Activated CD8-positive, alpha-beta T cell treated with anti-CD3 and anti-CD28 coated beads, Interleukin-2, amount 10 ng/mL, durations not matched to agents 7 days and 5 days (primary cell): ENCODE results near the gene ELOA. TPM values are rescaled to one million over a fixed set of nuclear protein-coding genes. Genes with fewer than 3 reads are reported as not detected.

ENCODE experiments used
- ATAC-seq: fragments of 150-1000 bp; cut with Tn5 transposase; one replicate; pipeline ENCODE4 v1.10.0; 2021; ENCODE audit warnings: moderate library complexity
- CTCF ChIA-PET: fragments of 350-600 bp; sonication (Branson Sonifier 250); formaldehyde crosslinking; loops from one replicate; lab custom pipeline; 2021; ENCODE audit warnings: antibody characterized with exemption; lab: Charles Lee
- POLR2A ChIA-PET: fragments of 350-600 bp; sonication (Branson Sonifier 250); formaldehyde crosslinking; loops from one replicate; lab custom pipeline; 2021; ENCODE audit warnings: antibody characterized with exemption; lab: Charles Lee
- DNase-seq: peaks from one replicate; pipeline ENCODE4 v3.0.0-alpha.2; 2020
- H3K27ac Mint-ChIP-seq: one replicate; pipeline ENCODE4 v1.8.0; 2021; ENCODE audit warnings: mild to moderate bottlenecking, mixed read lengths
- H3K27me3 Mint-ChIP-seq: one replicate; pipeline ENCODE4 v1.8.0; 2021; ENCODE audit warnings: low read depth, mixed read lengths
- H3K36me3 Mint-ChIP-seq: one replicate; pipeline ENCODE4 v1.8.0; 2021; ENCODE audit warnings: low read depth, mixed read lengths
- H3K4me1 Mint-ChIP-seq: one replicate; pipeline ENCODE4 v1.8.0; 2021; ENCODE audit warnings: low read depth, mixed read lengths
- H3K4me3 Mint-ChIP-seq: one replicate; pipeline ENCODE4 v1.8.0; 2021; ENCODE audit warnings: mild to moderate bottlenecking, mixed read lengths
- H3K9me3 Mint-ChIP-seq: one replicate; pipeline ENCODE4 v1.8.0; 2022; ENCODE audit warnings: mixed read lengths; ENCODE audit not compliant: insufficient read depth
- total RNA-seq, 2 experiments: library from RNA; stranded (reverse); gene quantifications; one replicate each; pipeline ENCODE4 v1.2.3, GENCODE V29; 2021

The ELOA gene
- total RNA-seq, 2 experiments from 2014 or later, result 29.2 to 31.0 TPM

- Mint-ChIP-seq H3K4me1 (peaks cover 23% of the 10 kb centered on the region), H3K36me3 (peaks cover 9% of the 10 kb centered on the region), H3K4me3 (no peak overlapping the region), H3K27me3 (no peaks in the 10 kb centered on the region), H3K9me3 (no peaks in the 10 kb centered on the region), H3K27ac (peak overlapping the region; percentile 1)
- ATAC-seq (no peak), DNase-seq (no peak)
- ChIA-PET CTCF (interaction anchor here (1.3 to 6.7 kb wide), 2 partner anchors 112 to 113 kb away, joined by 9 to 44 read pairs; no protein-coding TSS in a partner anchor), POLR2A (no interaction called here)
Measured at GRCh38 chr1:23804183-23804835, 61.0 kb downstream of the ELOA start.

DNA sequence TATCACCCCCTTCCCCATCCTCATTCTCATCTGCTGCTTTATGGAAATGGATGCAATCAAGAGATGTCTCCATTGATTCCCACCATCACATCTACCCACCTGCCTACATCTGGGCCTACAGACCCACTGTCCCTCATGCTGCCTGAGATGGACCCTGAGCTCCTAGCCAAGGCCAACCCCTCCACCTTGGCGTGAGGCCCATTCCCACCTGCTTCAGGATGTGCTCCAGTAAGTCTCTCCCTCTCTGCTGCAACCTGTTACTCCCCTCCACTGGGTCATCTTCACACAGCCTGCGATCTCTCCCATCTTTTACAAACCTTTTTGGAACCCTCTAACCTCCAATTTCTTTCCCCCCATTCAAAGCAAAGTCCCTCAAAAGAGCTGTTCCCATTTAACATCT is 61.8 kb downstream of the ELOA start:
- H3K27ac Mint-ChIP-seq, result peak overlapping the region; percentile 41
- H3K9me3 Mint-ChIP-seq, result no peaks in the 10 kb centered on the region
- no peak overlapping the region for H3K4me3 Mint-ChIP-seq
- no peaks in the 10 kb centered on the region for H3K27me3 Mint-ChIP-seq
- ChIA-PET POLR2A (no interaction called here), CTCF (interaction anchor here (1.2 to 1.3 kb wide), 2 partner anchors 33 to 111 kb away, joined by 6 to 9 read pairs; no protein-coding TSS in a partner anchor)
- ATAC-seq (no peak), DNase-seq (no peak)
- peaks cover 7% of the 10 kb centered on the region for H3K36me3 Mint-ChIP-seq
- H3K4me1 Mint-ChIP-seq, result peaks cover 25% of the 10 kb centered on the region

DNA sequence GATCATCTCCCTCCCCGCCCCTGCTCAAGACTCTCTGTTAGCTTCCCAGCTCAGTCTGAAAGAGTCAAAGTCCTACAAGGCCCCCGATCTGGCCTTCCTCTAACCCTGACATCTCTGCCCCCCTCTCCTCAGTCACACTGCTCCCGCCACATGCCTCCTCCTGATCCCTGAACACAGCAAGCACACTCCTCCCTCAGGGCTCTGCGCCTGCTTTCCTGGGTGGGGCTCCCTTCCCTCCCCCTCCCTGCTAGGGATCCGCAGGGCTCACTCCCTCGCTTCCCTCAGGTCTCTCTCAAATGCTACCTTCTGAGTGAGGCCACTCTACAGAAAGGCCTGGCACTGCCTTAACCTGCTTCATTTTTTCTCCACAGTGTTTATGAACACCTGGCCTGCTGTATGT is 63.0 kb downstream of the ELOA start:
- Mint-ChIP-seq H3K4me1 (peaks cover 30% of the 10 kb centered on the region), H3K9me3 (no peaks in the 10 kb centered on the region), H3K4me3 (no peak overlapping the region), H3K36me3 (peaks cover 10% of the 10 kb centered on the region), H3K27me3 (no peaks in the 10 kb centered on the region), H3K27ac (no peak overlapping the region)
- ChIA-PET POLR2A (interaction anchor here (1.1 kb wide), 1 partner anchor 19 kb away, joined by 5 read pairs; the partner anchor contains the start of gene HMGCL), CTCF (interaction anchor here (2.2 to 7.7 kb wide), 2 partner anchors 34 to 110 kb away, joined by 6 to 131 read pairs; no protein-coding TSS in a partner anchor)
- DNase-seq (no peak), ATAC-seq (no peak)

GRCh38 chr1:23807453-23807852 is 64.2 kb downstream of the ELOA start:
- ATAC-seq, result no peak
- peak overlapping the region; percentile 5 for H3K27ac Mint-ChIP-seq
- CTCF ChIA-PET, result interaction anchor here (0.9 to 7.7 kb wide), 8 partner anchors 9 to 221 kb away, joined by 3 to 131 read pairs (median 6); partner anchors contain the start of gene LYPLA2
- peaks cover 8% of the 10 kb centered on the region for H3K36me3 Mint-ChIP-seq
- H3K4me1 Mint-ChIP-seq, result peaks cover 26% of the 10 kb centered on the region
- POLR2A ChIA-PET, result interaction anchor here (0.9 to 1.2 kb wide), 2 partner anchors 12 to 151 kb away, joined by 4 read pairs; no protein-coding TSS in a partner anchor
- no peaks in the 10 kb centered on the region for H3K9me3 Mint-ChIP-seq
- no peak for DNase-seq
- no peak overlapping the region for H3K4me3 Mint-ChIP-seq
- no peaks in the 10 kb centered on the region for H3K27me3 Mint-ChIP-seq

DNA sequence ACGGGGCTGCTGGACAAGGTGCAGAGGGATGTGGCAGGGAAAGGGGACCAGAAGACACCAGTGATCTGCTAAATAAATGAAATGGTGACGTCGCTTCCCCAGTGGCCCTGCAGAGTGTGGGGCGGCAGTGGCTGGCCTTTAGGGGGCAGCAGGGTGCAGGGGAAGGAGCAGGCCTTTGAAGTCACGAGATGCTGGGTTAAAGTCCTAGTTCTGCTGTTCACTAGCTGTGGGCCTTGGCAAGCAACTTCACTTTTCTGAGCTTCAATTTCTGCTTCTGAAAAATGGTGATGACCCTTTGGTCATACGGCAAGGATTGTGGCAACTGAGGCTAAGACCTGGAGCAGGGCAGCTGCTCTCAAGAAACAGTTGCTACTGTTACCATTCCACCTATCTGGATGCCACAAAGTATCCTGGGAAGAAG is 66.5 kb downstream of the ELOA start:
- peak; percentile 97 for ATAC-seq
- Mint-ChIP-seq H3K4me1 (peaks cover 26% of the 10 kb centered on the region), H3K27me3 (no peaks in the 10 kb centered on the region), H3K27ac (no peak overlapping the region), H3K9me3 (no peaks in the 10 kb centered on the region), H3K4me3 (no peak overlapping the region), H3K36me3 (peaks cover 8% of the 10 kb centered on the region)
- ChIA-PET CTCF (interaction anchor here (0.6 to 7.7 kb wide), 40 partner anchors 9 to 217 kb away, joined by 3 to 131 read pairs (median 5); partner anchors contain the start of genes CNR2, FUCA1, GALE and HMGCL), POLR2A (no interaction called here)
- DNase-seq, result peak; percentile 92

DNA sequence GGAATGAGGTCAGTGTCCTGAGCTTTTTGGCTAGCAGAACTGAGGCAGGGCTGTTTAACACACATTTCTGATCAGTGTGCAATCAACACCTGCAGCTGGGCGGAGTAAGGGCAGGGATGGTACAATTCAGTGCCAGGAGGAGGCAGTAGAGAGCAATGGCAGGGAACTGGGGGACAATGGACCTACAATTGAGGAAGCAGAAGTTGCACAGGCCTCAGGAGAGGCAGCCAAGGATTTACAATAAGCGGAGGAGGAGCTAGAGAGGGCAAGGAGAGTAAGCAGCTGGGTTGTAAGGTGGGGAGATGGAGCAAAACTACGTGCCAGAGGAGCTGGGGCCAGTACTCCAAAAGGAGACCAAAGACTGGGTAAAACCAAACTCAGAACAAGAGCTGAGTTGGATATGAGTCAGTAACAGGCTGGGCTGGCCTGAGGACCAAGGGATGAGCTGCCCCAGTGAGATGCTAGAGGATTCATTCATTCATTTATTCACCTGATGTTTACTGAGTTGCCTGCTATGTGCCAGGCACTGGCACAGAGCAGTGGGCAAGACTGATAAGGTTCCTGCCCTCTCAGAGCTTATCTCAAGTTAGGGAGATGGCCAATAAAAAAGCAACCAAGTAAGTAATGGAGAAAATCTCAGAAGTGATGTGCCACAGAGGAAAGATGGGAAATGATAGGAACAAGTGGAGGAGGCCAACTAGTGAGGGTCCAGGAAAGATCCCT is 67.7 kb downstream of the ELOA start:
- POLR2A ChIA-PET, result interaction anchor here (0.9 to 1.3 kb wide), 5 partner anchors 10 to 102 kb away, joined by 3 to 5 read pairs (median 4); partner anchors contain the start of genes CNR2, GALE and HMGCL
- Mint-ChIP-seq H3K27ac (no peak overlapping the region), H3K9me3 (no peaks in the 10 kb centered on the region), H3K27me3 (no peaks in the 10 kb centered on the region), H3K4me1 (peaks cover 26% of the 10 kb centered on the region), H3K4me3 (no peak overlapping the region), H3K36me3 (peaks cover 6% of the 10 kb centered on the region)
- CTCF ChIA-PET, result interaction anchor here (0.7 to 7.7 kb wide), 39 partner anchors 11 to 670 kb away, joined by 3 to 131 read pairs (median 5); partner anchors contain the start of genes CNR2, ELOA, FUCA1 and GALE
- ATAC-seq (peak; percentile 67), DNase-seq (peak; percentile 75)

Other genes starting within 250 kb of the ELOA start
- 10 to 100 TPM; 75.0 to 80.3 TPM for gene E2F2, start 212.2 kb upstream of the ELOA start, total RNA-seq
- gene ID3, start 184.0 kb upstream of the ELOA start, total RNA-seq, result 10 to 100 TPM; 31.4 to 34.4 TPM
- 1,000 to 10,000 TPM; 1,096 to 1,128 TPM for gene RPL11, start 51.7 kb upstream of the ELOA start, total RNA-seq
- 10 to 100 TPM; 62.3 to 67.9 TPM for gene PITHD1, start 34.9 kb downstream of the ELOA start, total RNA-seq
- gene LYPLA2, start 47.7 kb downstream of the ELOA start, total RNA-seq, result 10 to 100 TPM; 84.2 to 88.2 TPM
- gene GALE, start 57.3 kb downstream of the ELOA start, total RNA-seq, result 10 to 100 TPM; 27.6 to 31.9 TPM
- 10 to 100 TPM; 24.9 to 27.1 TPM for gene HMGCL, start 82.0 kb downstream of the ELOA start, total RNA-seq
- gene FUCA1, start 124.8 kb downstream of the ELOA start, total RNA-seq, result 1 to 10 TPM; 7.1 to 7.3 TPM
- gene CNR2, start 169.9 kb downstream of the ELOA start, total RNA-seq, result 1 to 10 TPM; 3.4 to 3.7 TPM
- gene PNRC2, start 216.4 kb downstream of the ELOA start, total RNA-seq, result 100 to 1,000 TPM; 129 to 134 TPM
- 100 to 1,000 TPM; 223 to 228 TPM for gene SRSF10, start 236.9 kb downstream of the ELOA start, total RNA-seq